GM23338 (cell line): ENCODE measurements around the gene DNM2.

ENCODE experiments used
- CTCF ChIP-seq, 2 experiments: fragments of 200-600 bp in 1 of 2; sonication (generic) in 1 of 2; conservative IDR thresholded peaks; 2 replicates each; pipeline versions ENCODE4 v1.5.1 to v1.6.1; 2016 to 2017; ENCODE audit warnings: antibody characterized with exemption in 2 of 2, low read depth in 2 of 2, mild to moderate bottlenecking in 2 of 2, moderate library complexity in 1 of 2
- EZH2 ChIP-seq: fragments of 200-600 bp; sonication (generic); IDR thresholded peaks from one replicate; pipeline ENCODE4 v1.8.0; 2017; ENCODE audit warnings: antibody characterized with exemption, mild to moderate bottlenecking, low read depth; ENCODE audit not compliant: unreplicated experiment
- JUNB ChIP-seq: IDR thresholded peaks from one replicate; pipeline ENCODE4 v1.6.1; 2016; ENCODE audit warnings: antibody characterized with exemption; ENCODE audit not compliant: unreplicated experiment
- POLR2AphosphoS5 ChIP-seq: IDR thresholded peaks from 2 replicates; pipeline ENCODE4 v1.6.1; 2016; ENCODE audit warnings: antibody characterized with exemption, low read depth
- REST ChIP-seq: IDR thresholded peaks from one replicate; pipeline ENCODE4 v1.6.1; 2018; ENCODE audit warnings: antibody characterized with exemption; ENCODE audit not compliant: unreplicated experiment

- no peak for TF ChIP-seq REST
- no peak for TF ChIP-seq EZH2
- TF ChIP-seq CTCF (conservative IDR thresholded peaks at IDR 0.05; ENCODE audit: low read depth in 2 of 2), result no peak
- TF ChIP-seq JUNB, result no peak
- TF ChIP-seq POLR2AphosphoS5, result no peak
These were observed 87.3 kb downstream of the DNM2 start for GRCh38 chr19:10805065-10805757.
